Activated CD4-positive, alpha-beta T cell treated with anti-CD3 and anti-CD28 coated beads for 36 hours (primary cell): Measurements from ENCODE around the gene LRBA. TPM values are rescaled to one million over a fixed set of nuclear protein-coding genes. Genes with fewer than 3 reads are reported as not detected.

Experiments used
- ATAC-seq: fragments of 200-7000 bp; cut with Tn5 transposase; one replicate; pipeline ENCODE4 v1.10.0; 2021; ENCODE audit warnings: mild to moderate bottlenecking, moderate library complexity
- CTCF ChIA-PET: fragments of 350-600 bp; sonication (Branson Sonifier 250); formaldehyde crosslinking; loops from one replicate; lab custom pipeline; 2021; ENCODE audit warnings: antibody characterized with exemption; lab: Charles Lee
- POLR2A ChIA-PET: fragments of 350-600 bp; sonication (Branson Sonifier 250); formaldehyde crosslinking; loops from one replicate; lab custom pipeline; 2021; ENCODE audit warnings: antibody characterized with exemption, inconsistent platforms; lab: Charles Lee
- DNase-seq: peaks from one replicate; pipeline ENCODE4 v3.0.0-alpha.2; 2020
- H3K27ac Mint-ChIP-seq: one replicate; pipeline ENCODE4 v1.8.0; 2021; ENCODE audit warnings: mixed read lengths
- H3K27me3 Mint-ChIP-seq: one replicate; pipeline ENCODE4 v1.8.0; 2021; ENCODE audit warnings: mixed read lengths
- H3K36me3 Mint-ChIP-seq: one replicate; pipeline ENCODE4 v1.8.0; 2021; ENCODE audit warnings: low read depth, mixed read lengths
- H3K4me1 Mint-ChIP-seq: one replicate; pipeline ENCODE4 v1.8.0; 2021; ENCODE audit warnings: mixed read lengths
- H3K4me3 Mint-ChIP-seq: one replicate; pipeline ENCODE4 v1.8.0; 2021; ENCODE audit warnings: mild to moderate bottlenecking, moderate library complexity, mixed read lengths
- H3K9me3 Mint-ChIP-seq: one replicate; pipeline ENCODE4 v1.8.0; 2021; ENCODE audit warnings: low read depth, mixed read lengths
- intact Hi-C, 2 experiments: fragments of 100-400 bp; cut with DNase I in 1 of 2; cut with micrococcal nuclease in 1 of 2; formaldehyde crosslinking; loops; one replicate each; pipeline versions ENCODE4 v1.14.2 to v1.15.1; 2022 to 2024; cut with DNase I, micrococcal nuclease
- total RNA-seq, 2 experiments: library from RNA; stranded (reverse); gene quantifications; one replicate each; pipeline ENCODE4 v1.2.3, GENCODE V29; 2021

The LRBA gene
- total RNA-seq, 2 experiments from 2014 or later: 56.6 to 59.2 TPM

GRCh38 chr4:151015459-151016347 lies 619 bp upstream of the LRBA start:
- ChIA-PET POLR2A (interaction anchor here (1.2 to 3.1 kb wide), 3 partner anchors 10 to 83 kb away, joined by 3 to 19 read pairs (median 8); no protein-coding TSS in a partner anchor), CTCF (interaction anchor here (0.6 to 1.7 kb wide), 3 partner anchors 44 to 784 kb away, joined by 3 to 4 read pairs (median 3); no protein-coding TSS in a partner anchor)
- peak; percentile 81 for ATAC-seq
- Mint-ChIP-seq H3K9me3 (no peaks in the 10 kb centered on the region), H3K27me3 (no peaks in the 10 kb centered on the region), H3K27ac (peak overlapping the region; percentile 99), H3K4me3 (peak overlapping the region; percentile 90), H3K4me1 (peaks cover 24% of the 10 kb centered on the region), H3K36me3 (peaks cover 19% of the 10 kb centered on the region)
- intact Hi-C loops: loop anchor here (1.0 to 10.0 kb wide), 7 partner anchors 15 to 1767 kb away; partner anchors contain the start of genes RPS3A (in 2 of the 2), FBXW7 (in 1 of the 2) and GATB (in 1 of the 2)
- DNase-seq: peak; percentile 89

GRCh38 chr4:151013944-151014343 lies 1.1 kb downstream of the LRBA start:
- ATAC-seq: no peak
- POLR2A ChIA-PET: interaction anchor here (0.5 kb wide), 1 partner anchor 15 kb away, joined by 3 read pairs; no protein-coding TSS in a partner anchor
- CTCF ChIA-PET: interaction anchor here (0.8 to 1.2 kb wide), 4 partner anchors 43 to 104 kb away, joined by 3 to 4 read pairs (median 3); no protein-coding TSS in a partner anchor
- Mint-ChIP-seq H3K4me3 (peak overlapping the region; percentile 90), H3K9me3 (no peaks in the 10 kb centered on the region), H3K27ac (peak overlapping the region; percentile 99), H3K36me3 (peaks cover 29% of the 10 kb centered on the region), H3K4me1 (peaks cover 24% of the 10 kb centered on the region), H3K27me3 (no peaks in the 10 kb centered on the region)
- intact Hi-C loops: loop anchor here (2.0 to 10.0 kb wide), 4 partner anchors 42 to 1521 kb away; partner anchors contain the start of gene FBXW7 (in 1 of the 2)
- DNase-seq: no peak

GRCh38 chr4:151013491-151013890 lies 1.6 kb downstream of the LRBA start:
- Mint-ChIP-seq H3K4me1 (peaks cover 24% of the 10 kb centered on the region), H3K4me3 (peak overlapping the region; percentile 90), H3K27me3 (no peaks in the 10 kb centered on the region), H3K9me3 (no peaks in the 10 kb centered on the region), H3K36me3 (peaks cover 29% of the 10 kb centered on the region), H3K27ac (peak overlapping the region; percentile 99)
- POLR2A ChIA-PET: no interaction called here
- ATAC-seq (no peak), DNase-seq (no peak)
- CTCF ChIA-PET: interaction anchor here (0.7 to 1.2 kb wide), 4 partner anchors 16 to 53 kb away, joined by 3 to 4 read pairs (median 3); no protein-coding TSS in a partner anchor
- intact Hi-C loops: loop anchor here in 1 of 2 experiments (5.0 to 10.0 kb wide), 3 partner anchors 41 to 1521 kb away; partner anchors contain the start of gene FBXW7

GRCh38 chr4:151012820-151013219 lies 2.3 kb downstream of the LRBA start:
- no peaks in the 10 kb centered on the region for H3K27me3 Mint-ChIP-seq
- peaks cover 24% of the 10 kb centered on the region for H3K4me1 Mint-ChIP-seq
- POLR2A ChIA-PET: interaction anchor here (0.7 kb wide), 1 partner anchor 86 kb away, joined by 5 read pairs; no protein-coding TSS in a partner anchor
- ATAC-seq: no peak
- peak overlapping the region; percentile 90 for H3K4me3 Mint-ChIP-seq
- peaks cover 29% of the 10 kb centered on the region for H3K36me3 Mint-ChIP-seq
- no peaks in the 10 kb centered on the region for H3K9me3 Mint-ChIP-seq
- CTCF ChIA-PET: interaction anchor here (0.8 to 1.2 kb wide), 3 partner anchors 11 to 52 kb away, joined by 3 to 4 read pairs (median 4); no protein-coding TSS in a partner anchor
- H3K27ac Mint-ChIP-seq: peak overlapping the region; percentile 38
- DNase-seq: peak; percentile 42
- intact Hi-C loops: loop anchor here in 1 of 2 experiments (5.0 to 10.0 kb wide), 3 partner anchors 41 to 1522 kb away; partner anchors contain the start of gene FBXW7

- no peaks in the 10 kb centered on the region for H3K27me3 Mint-ChIP-seq
- CTCF ChIA-PET: interaction anchor here (0.8 kb wide), 1 partner anchor 10 kb away, joined by 4 read pairs; no protein-coding TSS in a partner anchor
- H3K9me3 Mint-ChIP-seq: no peaks in the 10 kb centered on the region
- H3K4me3 Mint-ChIP-seq: peak overlapping the region; percentile 90
- ATAC-seq (no peak), DNase-seq (no peak)
- peaks cover 26% of the 10 kb centered on the region for H3K4me1 Mint-ChIP-seq
- intact Hi-C loops: loop anchor here in 1 of 2 experiments (5.0 to 10.0 kb wide), 3 partner anchors 40 to 1522 kb away; partner anchors contain the start of gene FBXW7
- H3K36me3 Mint-ChIP-seq: peaks cover 31% of the 10 kb centered on the region
- POLR2A ChIA-PET: interaction anchor here (0.7 kb wide), 1 partner anchor 86 kb away, joined by 5 read pairs; no protein-coding TSS in a partner anchor
- H3K27ac Mint-ChIP-seq: peak overlapping the region; percentile 42
Measured at GRCh38 chr4:151012376-151012775, 2.7 kb downstream of the LRBA start.

- intact Hi-C loops: no loop called here
- ChIA-PET CTCF (no interaction called here), POLR2A (no interaction called here)
- ATAC-seq: no peak
- Mint-ChIP-seq H3K9me3 (no peaks in the 10 kb centered on the region), H3K4me3 (no peak overlapping the region), H3K4me1 (peaks cover 43% of the 10 kb centered on the region), H3K27ac (no peak overlapping the region), H3K36me3 (peaks cover 33% of the 10 kb centered on the region), H3K27me3 (no peaks in the 10 kb centered on the region)
- DNase-seq: no peak
Measured at GRCh38 chr4:151004222-151004621, 10.9 kb downstream of the LRBA start.

- ATAC-seq: no peak
- no peak overlapping the region for H3K4me3 Mint-ChIP-seq
- no peak overlapping the region for H3K27ac Mint-ChIP-seq
- peaks cover 28% of the 10 kb centered on the region for H3K36me3 Mint-ChIP-seq
- intact Hi-C loops: no loop called here
- ChIA-PET POLR2A (no interaction called here), CTCF (no interaction called here)
- H3K4me1 Mint-ChIP-seq: peaks cover 53% of the 10 kb centered on the region
- no peaks in the 10 kb centered on the region for H3K9me3 Mint-ChIP-seq
- no peaks in the 10 kb centered on the region for H3K27me3 Mint-ChIP-seq
- no peak for DNase-seq
Measured at GRCh38 chr4:151000747-151001429, 14.2 kb downstream of the LRBA start.

GRCh38 chr4:150999086-150999485 lies 16.0 kb downstream of the LRBA start:
- Mint-ChIP-seq H3K4me3 (no peak overlapping the region), H3K27me3 (no peaks in the 10 kb centered on the region), H3K9me3 (peaks cover 2% of the 10 kb centered on the region), H3K36me3 (peaks cover 29% of the 10 kb centered on the region), H3K27ac (no peak overlapping the region), H3K4me1 (peaks cover 54% of the 10 kb centered on the region)
- CTCF ChIA-PET: interaction anchor here (0.6 kb wide), 2 partner anchors 321 to 886 kb away, joined by 3 read pairs; no protein-coding TSS in a partner anchor
- intact Hi-C loops: no loop called here
- ATAC-seq (no peak), DNase-seq (no peak)
- POLR2A ChIA-PET: no interaction called here

GRCh38 chr4:150997141-150997540 lies 17.9 kb downstream of the LRBA start:
- POLR2A ChIA-PET: no interaction called here
- no peaks in the 10 kb centered on the region for H3K27me3 Mint-ChIP-seq

GRCh38 chr4:150994721-150995120 lies 20.4 kb downstream of the LRBA start:
- peaks cover 2% of the 10 kb centered on the region for H3K9me3 Mint-ChIP-seq
- H3K36me3 Mint-ChIP-seq: peaks cover 32% of the 10 kb centered on the region
- ChIA-PET CTCF (no interaction called here), POLR2A (no interaction called here)
- DNase-seq (no peak), ATAC-seq (no peak)
- intact Hi-C loops: no loop called here
- H3K27ac Mint-ChIP-seq: no peak overlapping the region
- H3K4me1 Mint-ChIP-seq: peaks cover 51% of the 10 kb centered on the region
- no peaks in the 10 kb centered on the region for H3K27me3 Mint-ChIP-seq
- H3K4me3 Mint-ChIP-seq: no peak overlapping the region

More at GRCh38 chr4:150997141-150997540, 17.9 kb downstream of the LRBA start:
- CTCF ChIA-PET: no interaction called here
- ATAC-seq: no peak
- H3K9me3 Mint-ChIP-seq: peaks cover 2% of the 10 kb centered on the region
- intact Hi-C loops: no loop called here
- H3K27ac Mint-ChIP-seq: no peak overlapping the region
- H3K4me1 Mint-ChIP-seq: peaks cover 55% of the 10 kb centered on the region
- no peak for DNase-seq
- H3K36me3 Mint-ChIP-seq: peaks cover 29% of the 10 kb centered on the region
- no peak overlapping the region for H3K4me3 Mint-ChIP-seq
